Activated CD8-positive, alpha-beta memory T cell treated with anti-CD3 and anti-CD28 coated beads for 48 hours (primary cell): ENCODE data around the gene FBXO48.
A peak's percentile ranks its signal among the peaks of the same experiment; 100 is the strongest.
"Not testable (repeated sequence)": the region's sequence is repeated elsewhere in the genome, so short reads cannot be mapped to it uniquely, and the experiment has no call there.

ENCODE experiments used
- DNase-seq, 3 experiments: peaks; one replicate each; pipeline ENCODE4 v3.0.0-alpha.2; 2020; ENCODE audit warnings: low read depth in 2 of 3, low spot score in 2 of 3

FBXO48 gene

GRCh38 chr2:68467077-68467960 lies at the start of gene FBXO48, which contains the start of gene APLF:
FBXO48 (minus strand) TSS chr2:68467294; CDS start chr2:68465145, 2,149 bp downstream.
APLF (plus strand) TSS chr2:68467585; CDS start chr2:68467732, 147 bp downstream.
- DNase-seq = peak; percentile 91 to 93 (median 93)

DNA sequence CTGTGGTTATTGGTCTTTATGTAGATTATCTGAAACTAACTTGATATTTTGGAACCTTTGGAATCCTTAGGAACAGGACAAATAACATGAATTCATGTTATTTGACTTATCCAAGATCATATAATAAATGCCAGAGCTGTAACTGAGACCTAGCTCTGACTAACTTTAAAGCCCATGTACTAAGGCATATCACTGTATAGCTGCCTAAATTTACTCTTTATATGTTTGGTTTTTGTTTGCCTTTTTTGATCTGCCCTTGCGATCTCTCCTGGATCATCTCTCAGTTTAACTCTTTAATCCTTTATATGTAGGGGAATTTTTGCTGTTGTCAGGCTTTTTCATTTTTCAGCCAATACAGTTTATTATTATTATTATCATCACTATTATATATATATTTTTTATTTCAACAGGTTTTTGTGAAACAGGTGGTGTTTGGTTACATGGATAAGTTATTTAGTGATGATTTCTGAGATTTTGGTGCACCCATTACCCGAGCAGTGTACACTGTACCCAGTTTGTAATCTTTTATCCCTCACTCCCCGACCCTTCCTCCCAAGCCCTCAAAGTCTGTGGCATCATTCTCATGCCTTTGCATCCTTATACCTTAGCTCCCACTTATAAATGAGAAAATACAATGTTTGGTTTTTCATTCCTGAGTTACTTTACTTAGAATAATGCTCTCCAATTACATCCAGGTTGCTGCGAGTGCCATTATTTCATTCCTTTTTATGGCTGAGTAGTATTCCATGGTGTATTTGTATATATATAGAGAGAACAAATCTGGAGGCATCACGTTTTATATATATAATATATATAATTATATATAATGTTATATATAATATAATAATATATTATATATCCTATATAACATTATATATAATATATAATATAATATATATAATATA lies 49.2 kb upstream of the FBXO48 start:
- no peak for DNase-seq

- DNase-seq = no peak
Measured at GRCh38 chr2:68514316-68514929, 47.3 kb upstream of the FBXO48 start.

GRCh38 chr2:68512966-68513365 lies 45.9 kb upstream of the FBXO48 start:
- no peak for DNase-seq

DNA sequence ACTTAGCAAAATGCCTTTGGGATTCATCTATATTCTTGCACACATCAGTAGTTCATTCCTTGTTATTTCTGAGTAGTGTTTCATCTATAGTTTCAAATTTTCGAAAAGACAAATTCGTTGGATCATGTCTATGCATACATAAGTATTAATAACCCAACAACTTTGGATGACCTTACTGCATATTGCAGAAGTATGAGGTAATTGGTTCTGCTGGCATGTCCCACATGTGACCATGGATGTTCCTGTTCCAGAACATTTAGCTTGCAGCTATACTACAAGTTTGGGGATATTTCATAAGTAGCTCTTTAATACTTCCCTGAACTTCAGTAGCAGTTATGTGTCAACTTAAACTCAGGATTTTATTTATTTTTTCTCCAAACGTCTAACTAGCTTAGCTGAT lies 45.2 kb upstream of the FBXO48 start:
- DNase-seq = no peak

- no peak for DNase-seq
Measured at GRCh38 chr2:68506170-68506569, 39.1 kb upstream of the FBXO48 start.

- no peak for DNase-seq
Measured at GRCh38 chr2:68505603-68506159, 38.6 kb upstream of the FBXO48 start.

DNA sequence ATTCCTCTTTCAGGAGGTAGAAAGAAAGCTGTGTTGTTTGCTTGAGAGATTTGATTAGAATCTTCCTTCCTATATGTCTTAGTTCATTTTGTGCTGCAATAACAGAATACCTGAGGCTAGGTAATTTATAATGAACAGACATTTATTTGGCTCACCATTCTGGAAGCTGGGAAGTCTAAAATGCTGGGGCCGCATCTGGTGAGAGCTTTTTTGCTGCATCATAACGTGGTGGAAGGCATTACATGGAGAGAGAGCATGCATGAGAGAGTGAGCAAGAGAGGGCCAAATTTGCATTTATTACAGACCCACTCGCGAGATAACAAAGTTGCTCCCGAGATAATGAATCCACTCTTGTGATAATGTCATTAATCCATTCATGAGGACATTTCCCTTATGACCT lies 34.7 kb upstream of the FBXO48 start:
- DNase-seq = no peak

DNA sequence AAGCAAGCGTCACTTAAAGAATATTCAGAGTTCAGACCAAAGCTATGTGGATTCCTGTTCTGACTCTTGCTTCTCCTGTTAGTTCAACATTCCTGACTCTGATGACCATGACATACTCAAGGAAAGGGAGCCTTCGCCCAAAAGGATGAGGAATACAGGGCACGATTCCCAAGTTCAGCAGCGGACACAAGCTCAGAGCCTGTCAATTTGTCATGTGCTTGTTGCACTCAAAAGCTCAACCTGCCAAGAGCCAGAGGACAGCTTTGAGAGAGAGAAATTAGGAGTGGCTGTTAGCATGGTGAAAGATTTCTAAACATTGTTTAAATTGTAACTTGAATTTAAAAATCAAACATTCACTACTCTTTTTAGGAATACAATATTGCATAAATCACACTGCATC lies 33.6 kb upstream of the FBXO48 start:
- no peak for DNase-seq

GRCh38 chr2:68499133-68499532 lies 32.0 kb upstream of the FBXO48 start:
- no peak for DNase-seq

- DNase-seq = no peak
Measured at GRCh38 chr2:68491582-68491981, 24.5 kb upstream of the FBXO48 start.

- no peak for DNase-seq
Measured at GRCh38 chr2:68489282-68489681, 22.2 kb upstream of the FBXO48 start.

DNA sequence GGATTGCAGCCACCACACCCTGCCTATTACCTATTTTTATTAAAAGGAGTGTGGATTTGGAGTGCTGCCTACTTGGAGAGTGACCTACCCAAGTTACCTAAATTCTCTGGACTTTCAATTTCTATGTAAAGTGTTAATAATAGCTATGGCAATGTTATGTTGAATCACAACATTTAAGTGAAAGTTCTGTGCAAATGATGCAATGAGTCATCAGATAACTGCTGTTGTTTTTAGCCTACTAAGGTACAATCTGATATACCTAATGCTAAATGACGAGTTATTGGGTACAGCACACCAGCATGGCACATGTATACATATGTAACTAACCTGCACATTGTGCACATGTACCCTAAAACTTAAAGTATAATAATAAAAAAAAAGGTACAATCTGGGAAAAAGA lies 21.5 kb upstream of the FBXO48 start:
- not testable (repeated sequence) for DNase-seq

- no peak for DNase-seq
Measured at GRCh38 chr2:68487773-68488355, 20.8 kb upstream of the FBXO48 start.

GRCh38 chr2:68483011-68483410 lies 15.9 kb upstream of the FBXO48 start:
- no peak for DNase-seq

DNA sequence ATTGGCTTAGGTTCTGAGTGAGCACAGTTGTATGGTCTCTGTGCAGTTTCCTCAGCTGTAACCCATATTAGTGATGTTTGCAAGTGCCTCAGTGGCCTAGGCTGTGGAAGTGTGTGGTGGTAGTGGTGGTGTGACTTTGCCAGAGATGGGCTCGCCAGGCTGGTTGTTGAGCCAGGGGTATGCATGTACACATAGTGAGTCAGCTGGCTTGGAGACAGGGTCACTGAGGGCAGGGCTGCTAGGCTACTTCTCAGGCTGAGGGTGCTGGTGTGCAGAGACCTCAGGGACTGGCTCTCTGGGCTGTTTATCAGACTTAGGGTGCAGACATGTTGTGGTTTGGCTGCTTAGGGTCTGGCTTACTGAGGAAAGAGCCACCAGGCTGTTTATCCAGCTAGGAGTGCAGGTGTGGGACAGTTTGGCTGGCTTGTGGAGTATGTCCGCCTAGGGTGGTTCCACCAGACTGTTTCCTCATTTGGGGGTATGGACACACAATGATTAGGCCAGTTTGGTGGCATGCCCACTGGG lies 15.3 kb upstream of the FBXO48 start:
- no peak for DNase-seq

DNA sequence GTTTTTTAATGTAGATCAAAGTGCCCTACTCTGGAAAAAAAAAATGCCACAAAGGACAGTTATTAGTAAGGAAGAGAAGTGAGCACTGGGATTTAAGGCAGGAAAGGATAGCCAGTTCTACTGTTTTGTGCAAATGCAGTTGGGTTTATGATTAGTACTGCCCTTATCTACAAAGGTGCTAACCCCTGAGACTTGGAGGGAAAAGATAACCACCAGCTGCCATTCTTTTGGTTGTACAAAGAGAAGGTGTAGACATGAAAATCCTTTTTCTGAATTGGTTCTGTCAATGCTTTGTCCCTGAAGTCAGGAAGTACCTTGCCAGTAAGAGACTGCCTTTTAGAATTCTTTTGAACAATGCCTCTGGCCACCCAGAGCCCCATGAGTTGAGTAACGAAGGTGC lies 11.6 kb upstream of the FBXO48 start:
- DNase-seq = no peak

GRCh38 chr2:68476454-68476853 lies 9.4 kb upstream of the FBXO48 start:
- DNase-seq = no peak

DNA sequence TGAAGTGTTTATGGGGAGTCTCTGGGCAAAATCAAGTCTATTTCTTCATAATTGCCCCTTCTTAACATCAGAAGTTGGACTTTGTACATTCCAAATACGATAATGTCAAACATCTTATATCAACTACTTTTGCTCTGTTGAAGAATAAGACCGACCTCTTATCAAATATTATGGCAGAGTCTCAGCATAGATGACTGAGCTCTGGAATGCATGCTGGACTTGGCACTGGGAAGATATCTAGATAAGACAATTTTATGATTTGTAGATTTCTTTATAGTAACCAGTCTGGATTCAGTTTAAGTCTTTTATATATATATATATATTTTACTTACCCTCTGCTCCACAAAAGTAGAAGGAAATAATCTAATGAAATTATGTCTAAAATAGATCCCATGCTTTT lies 8.5 kb upstream of the FBXO48 start:
- DNase-seq = no peak

DNA sequence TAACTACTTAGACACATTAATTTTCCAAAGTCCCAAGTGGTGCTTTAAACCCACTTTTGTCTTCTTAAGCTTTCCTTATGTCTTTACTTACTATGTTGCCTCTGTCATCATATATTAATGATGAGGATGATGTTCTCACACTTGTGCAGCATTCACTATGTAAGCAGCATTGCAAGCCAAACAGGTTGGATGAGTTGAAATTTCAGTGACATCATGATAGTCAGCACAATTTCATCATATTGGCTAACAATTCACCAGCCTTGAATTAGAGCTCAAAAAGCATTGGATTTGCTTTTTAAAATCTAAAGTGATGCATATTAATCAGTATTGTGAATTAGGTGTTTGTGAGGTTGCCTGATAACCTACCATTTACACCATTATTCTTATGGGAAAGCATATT lies 8.0 kb upstream of the FBXO48 start:
- DNase-seq = no peak
